Activated T-helper 9 cell treated with anti-CD3 and anti-CD28 coated beads, Interleukin-2, amount 50 U/mL, for 16 hours (primary cell): ENCODE results near the gene ATXN1.
"Not testable (repeated sequence)": the region's sequence is repeated elsewhere in the genome, so short reads cannot be mapped to it uniquely, and the experiment has no call there.

Source experiments
- DNase-seq: peaks from one replicate; pipeline ENCODE4 v3.0.0-alpha.2; 2020; ENCODE audit warnings: low read depth

Gene ATXN1

GRCh38 chr6:16274483-16274882 lies 486.8 kb downstream of the ATXN1 start:
- no peak for DNase-seq

GRCh38 chr6:16273256-16273655 lies 488.0 kb downstream of the ATXN1 start:
- no peak for DNase-seq

GRCh38 chr6:16272201-16272600 lies 489.1 kb downstream of the ATXN1 start:
- no peak for DNase-seq

- no peak for DNase-seq
Observed at GRCh38 chr6:16271428-16271827, 489.8 kb downstream of the ATXN1 start.

- DNase-seq = no peak
Observed at GRCh38 chr6:16270178-16270794, 491.0 kb downstream of the ATXN1 start.

GRCh38 chr6:16269442-16270070 lies 491.7 kb downstream of the ATXN1 start:
- not testable (repeated sequence) for DNase-seq

GRCh38 chr6:16267428-16268263 lies 493.6 kb downstream of the ATXN1 start:
- DNase-seq = no peak

GRCh38 chr6:16265351-16266341 lies 495.6 kb downstream of the ATXN1 start:
- no peak for DNase-seq

- no peak for DNase-seq
Observed at GRCh38 chr6:16264785-16265184, 496.5 kb downstream of the ATXN1 start.

- DNase-seq = not testable (repeated sequence)
Observed at GRCh38 chr6:16263464-16264099, 497.7 kb downstream of the ATXN1 start.

- not testable (repeated sequence) for DNase-seq
Observed at GRCh38 chr6:16262773-16263172, 498.5 kb downstream of the ATXN1 start.

- not testable (repeated sequence) for DNase-seq
Observed at GRCh38 chr6:16260602-16261001, 500.7 kb downstream of the ATXN1 start.

GRCh38 chr6:16259604-16260003 lies 501.7 kb downstream of the ATXN1 start:
- not testable (repeated sequence) for DNase-seq

- no peak for DNase-seq
Observed at GRCh38 chr6:16258709-16259075, 502.6 kb downstream of the ATXN1 start.

GRCh38 chr6:16257999-16258708 lies 503.1 kb downstream of the ATXN1 start:
- DNase-seq = no peak

GRCh38 chr6:16256781-16257180 lies 504.5 kb downstream of the ATXN1 start:
- no peak for DNase-seq

- DNase-seq = no peak
Observed at GRCh38 chr6:16254535-16254934, 506.7 kb downstream of the ATXN1 start.

GRCh38 chr6:16253399-16254144 lies 507.7 kb downstream of the ATXN1 start:
- DNase-seq = no peak

GRCh38 chr6:16252686-16253299 lies 508.5 kb downstream of the ATXN1 start:
- DNase-seq = no peak

GRCh38 chr6:16251706-16252105 lies 509.6 kb downstream of the ATXN1 start:
- DNase-seq = no peak
